Kidney (tissue), 14 donors: ENCODE data around the gene SRSF3. TPM values are rescaled to one million over a fixed set of nuclear protein-coding genes. Genes with fewer than 3 reads are reported as not detected.

Source experiments
- DNase-seq, 5 donors: peaks; one replicate each; pipeline ENCODE4 v3.0.0-alpha.2; 2013 to 2020
- FAIRE-seq: peaks from 2 replicates; lab custom pipeline; 2012; peaks lifted over from hg19 to GRCh38; lab: Jason Lieb, UNC
- H3K27ac ChIP-seq, 2 donors: one replicate each; pipeline ENCODE4 v1.7.0; 2013; ENCODE audit warnings: low read depth in 2 of 2, low read length in 2 of 2, inconsistent platforms in 1 of 2
- H3K27me3 ChIP-seq: one replicate; pipeline ENCODE4 v1.7.1; 2013; ENCODE audit warnings: low read length, inconsistent platforms; ENCODE audit not compliant: control insufficient read depth, insufficient read depth
- H3K36me3 ChIP-seq, 3 donors: one replicate each; pipeline versions ENCODE4 v1.7.0 to v1.7.1; 2013; ENCODE audit warnings: low read length in 3 of 3, control low read depth in 1 of 3, inconsistent platforms in 1 of 3; ENCODE audit not compliant: insufficient read depth in 3 of 3, control insufficient read depth in 2 of 3
- H3K4me1 ChIP-seq, 3 donors: one replicate each; pipeline versions ENCODE4 v1.7.0 to v1.7.1; 2013; ENCODE audit warnings: low read length in 3 of 3, inconsistent platforms in 1 of 3, low read depth in 1 of 3; ENCODE audit not compliant: control insufficient read depth in 2 of 3, insufficient read depth in 2 of 3
- H3K4me3 ChIP-seq, 3 donors: one replicate each; pipeline versions ENCODE4 v1.7.0 to v1.8.1; 2013; ENCODE audit warnings: low read length in 3 of 3, control low read depth in 1 of 3, inconsistent platforms in 1 of 3
- H3K9ac ChIP-seq, 3 donors: one replicate each; pipeline versions ENCODE4 v1.7.0 to v1.7.1; 2013; ENCODE audit warnings: low read length in 3 of 3, control low read depth in 1 of 3, inconsistent platforms in 1 of 3
- H3K9me3 ChIP-seq, 3 donors: one replicate each; pipeline versions ENCODE4 v1.7.0 to v1.7.1; 2013; ENCODE audit warnings: low read length in 3 of 3, control low read depth in 1 of 3, inconsistent platforms in 1 of 3; ENCODE audit not compliant: control insufficient read depth in 2 of 3, insufficient read depth in 1 of 3
- CTCF ChIP-seq: IDR thresholded peaks from 3 replicates; pipeline ENCODE4 v1.5.1; 2012; ENCODE audit warnings: mild to moderate bottlenecking, moderate library complexity, borderline replicate concordance; ENCODE audit not compliant: insufficient read depth; ENCODE audit errors: extremely low read depth
- intact Hi-C: fragments of 100-400 bp; cut with DNase I; formaldehyde crosslinking; loops from one replicate; pipeline ENCODE4 v1.11.1; 2022
- polyA plus RNA-seq: library from polyadenylated mRNA; stranded (reverse); fragments of 350-450 nt; fragmentation: Illumina TruSeq; extraction: RNeasy Lipid Tissue Mini Kit (QIAGEN cat#74804); gene quantifications from one replicate; pipeline ENCODE4 v1.2.3, GENCODE V29; 2014; ENCODE audit warnings: low read depth, low replicate concordance; ENCODE audit not compliant: insufficient read depth
- total RNA-seq: library from RNA; stranded (reverse); fragmentation: NEBNext Ultra II Directional; extraction: Animal tissue kit (Norgen Biotek cat#: 25700); gene quantifications from one replicate; pipeline ENCODE4 v1.2.1, GENCODE V29; 2021
- donor health status: control.
- donor health status: control.
- donor health status: control.
- donor health status: control.
- donor health status: control.
- donor health status: DM: yes; HTN: yes; CAD: no.
- donor health status: Normal renal cell carcinoma (clear cell type).

SRSF3 gene
- total and polyA plus RNA-seq, 2 donors from 2014 or later: 222 to 257 TPM

GRCh38 chr6:36598326-36598725 is 4.2 kb downstream of the SRSF3 start:
- no peaks in the 10 kb centered on the region for H3K27me3 ChIP-seq
- peaks cover 30 to 66% (median 48%) of the 10 kb centered on the region in 3 donors for H3K36me3 ChIP-seq
- peak overlapping the region in 1 of 2 donors; percentile 5 for H3K27ac ChIP-seq
- peak in 1 of 5 donors; percentile 19 for DNase-seq
- H3K9ac ChIP-seq: peak overlapping the region; percentile 2 to 42 (median 18)
- intact Hi-C loops: no loop called here
- H3K4me1 ChIP-seq: peaks cover 13 to 30% (median 15%) of the 10 kb centered on the region in 3 donors
- peak overlapping the region; percentile 33 to 91 (median 47) for H3K4me3 ChIP-seq
- H3K9me3 ChIP-seq: no peaks in the 10 kb centered on the region
- TF ChIP-seq CTCF: no peak
- no peak for FAIRE-seq

- H3K9ac ChIP-seq: peak overlapping the region; percentile 2 to 42 (median 18)
- H3K4me3 ChIP-seq: peak overlapping the region; percentile 33 to 91 (median 47)
- H3K9me3 ChIP-seq: no peaks in the 10 kb centered on the region
- H3K36me3 ChIP-seq: peaks cover 34 to 71% (median 51%) of the 10 kb centered on the region in 3 donors
- peak overlapping the region in 1 of 2 donors; percentile 5 for H3K27ac ChIP-seq
- DNase-seq (peak in 1 of 5 donors; percentile 22), FAIRE-seq (no peak)
- intact Hi-C loops: no loop called here
- no peak for TF ChIP-seq CTCF
- H3K27me3 ChIP-seq: no peaks in the 10 kb centered on the region
- H3K4me1 ChIP-seq: peaks cover 13 to 27% (median 15%) of the 10 kb centered on the region in 3 donors
Measured at GRCh38 chr6:36598739-36599318, 4.7 kb downstream of the SRSF3 start.

GRCh38 chr6:36599791-36600209 is 5.6 kb downstream of the SRSF3 start:
- Histone ChIP-seq H3K9me3 (no peaks in the 10 kb centered on the region), H3K27me3 (no peaks in the 10 kb centered on the region), H3K9ac (no peak overlapping the region), H3K4me3 (peak overlapping the region in 2 of 3 donors; percentile 47 to 91), H3K4me1 (peaks cover 13 to 27% (median 15%) of the 10 kb centered on the region in 3 donors), H3K36me3 (peaks cover 42 to 81% (median 51%) of the 10 kb centered on the region in 3 donors), H3K27ac (peak overlapping the region in 1 of 2 donors; percentile 18)
- no peak for TF ChIP-seq CTCF
- intact Hi-C loops: no loop called here
- FAIRE-seq: no peak
- DNase-seq: no peak
